NCI-H226 (cell line): ENCODE results near the gene FNBP1L.
"Not testable (repeated sequence)": the region's sequence is repeated elsewhere in the genome, so short reads cannot be mapped to it uniquely, and the experiment has no call there.

ENCODE experiments used
- DNase-seq: peaks from one replicate; pipeline ENCODE4 v3.0.0-alpha.2; 2015

The FNBP1L gene

GRCh38 chr1:93537924-93538323, 90.0 kb downstream of the FNBP1L start:
- peak; percentile 17 for DNase-seq

GRCh38 chr1:93541045-93541444, 93.1 kb downstream of the FNBP1L start:
- DNase-seq: no peak

GRCh38 chr1:93542398-93542797, 94.5 kb downstream of the FNBP1L start:
- no peak for DNase-seq

- no peak for DNase-seq
Observed at GRCh38 chr1:93546162-93546863, 98.4 kb downstream of the FNBP1L start.

GRCh38 chr1:93549131-93549530, 101.2 kb downstream of the FNBP1L start:
- no peak for DNase-seq

- DNase-seq: no peak
Observed at GRCh38 chr1:93549811-93550210, 101.9 kb downstream of the FNBP1L start.

GRCh38 chr1:93552741-93553455, 105.0 kb downstream of the FNBP1L start:
- DNase-seq: peak; percentile 71

- DNase-seq: not testable (repeated sequence)
Observed at GRCh38 chr1:93553886-93554490, 106.1 kb downstream of the FNBP1L start.

- no peak for DNase-seq
Observed at GRCh38 chr1:93554883-93555872, 107.3 kb downstream of the FNBP1L start.

- no peak for DNase-seq
Observed at GRCh38 chr1:93556291-93556690, 108.4 kb downstream of the FNBP1L start.

GRCh38 chr1:93559045-93559444, 111.1 kb downstream of the FNBP1L start:
- no peak for DNase-seq

GRCh38 chr1:93559695-93560094, 111.8 kb downstream of the FNBP1L start:
- no peak for DNase-seq

- peak; percentile 25 for DNase-seq
Observed at GRCh38 chr1:93565496-93566206, 117.7 kb downstream of the FNBP1L start.

- no peak for DNase-seq
Observed at GRCh38 chr1:93566227-93566626, 118.3 kb downstream of the FNBP1L start.

- DNase-seq: peak; percentile 96
Observed at GRCh38 chr1:93567255-93567918, 119.5 kb downstream of the FNBP1L start.

GRCh38 chr1:93569489-93569888, 121.6 kb downstream of the FNBP1L start:
- DNase-seq: no peak

GRCh38 chr1:93571623-93572310, 123.8 kb downstream of the FNBP1L start:
- no peak for DNase-seq

GRCh38 chr1:93573940-93574469, 126.1 kb downstream of the FNBP1L start:
- DNase-seq: no peak

GRCh38 chr1:93574511-93574910, 126.6 kb downstream of the FNBP1L start:
- DNase-seq: no peak

- no peak for DNase-seq
Observed at GRCh38 chr1:93574991-93575390, 127.1 kb downstream of the FNBP1L start.
